Epithelial cell of esophagus (primary cell): ENCODE results near the gene PXDC1.

Experiments
- DNase-seq: peaks from one replicate; pipeline ENCODE4 v3.0.0; 2010; ENCODE audit warnings: low read depth
- H3K4me3 ChIP-seq: 2 replicates; pipeline ENCODE4 v1.5.1; 2011; ENCODE audit warnings: mild to moderate bottlenecking, low read length, control low read depth
- CTCF ChIP-seq: IDR thresholded peaks from 2 replicates; pipeline ENCODE4 v1.5.1; 2011; ENCODE audit warnings: low read depth, mild to moderate bottlenecking, low read length, control low read depth, inconsistent platforms; ENCODE audit not compliant: insufficient read depth; ENCODE audit errors: missing control alignments

The PXDC1 gene

GRCh38 chr6:3741477-3741871 is 10.0 kb downstream of the PXDC1 start:
- no peak for TF ChIP-seq CTCF
- H3K4me3 ChIP-seq, result no peak overlapping the region
- DNase-seq, result no peak

- no peak for DNase-seq
- H3K4me3 ChIP-seq, result no peak overlapping the region
- TF ChIP-seq CTCF, result no peak
Measured at GRCh38 chr6:3740551-3741476, 10.7 kb downstream of the PXDC1 start.

GRCh38 chr6:3739311-3739897 is 12.1 kb downstream of the PXDC1 start:
- no peak for DNase-seq
- no peak for TF ChIP-seq CTCF
- H3K4me3 ChIP-seq, result no peak overlapping the region

GRCh38 chr6:3738381-3739131 is 13.0 kb downstream of the PXDC1 start:
- no peak for DNase-seq
- no peak for TF ChIP-seq CTCF
- no peak overlapping the region for H3K4me3 ChIP-seq

DNA sequence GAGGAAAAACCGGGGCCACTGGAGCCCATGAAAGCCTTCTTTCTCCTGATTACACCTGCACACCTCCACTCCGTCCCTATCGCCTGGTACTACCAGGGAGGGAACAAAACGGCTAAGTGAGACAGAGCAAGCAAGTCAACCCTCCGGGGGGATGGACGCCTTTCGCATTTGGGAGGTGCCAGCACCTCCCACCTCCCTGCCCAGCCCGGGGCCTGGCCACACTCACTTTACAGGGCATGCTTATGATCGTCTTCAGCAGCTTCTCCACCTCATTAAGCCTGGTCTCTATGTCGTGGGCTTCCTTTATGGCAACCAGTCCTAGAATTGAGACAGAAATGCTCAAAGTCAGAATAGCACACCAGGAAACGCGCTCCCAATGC is 13.7 kb downstream of the PXDC1 start:
- no peak for TF ChIP-seq CTCF
- no peak for DNase-seq
- no peak overlapping the region for H3K4me3 ChIP-seq

DNA sequence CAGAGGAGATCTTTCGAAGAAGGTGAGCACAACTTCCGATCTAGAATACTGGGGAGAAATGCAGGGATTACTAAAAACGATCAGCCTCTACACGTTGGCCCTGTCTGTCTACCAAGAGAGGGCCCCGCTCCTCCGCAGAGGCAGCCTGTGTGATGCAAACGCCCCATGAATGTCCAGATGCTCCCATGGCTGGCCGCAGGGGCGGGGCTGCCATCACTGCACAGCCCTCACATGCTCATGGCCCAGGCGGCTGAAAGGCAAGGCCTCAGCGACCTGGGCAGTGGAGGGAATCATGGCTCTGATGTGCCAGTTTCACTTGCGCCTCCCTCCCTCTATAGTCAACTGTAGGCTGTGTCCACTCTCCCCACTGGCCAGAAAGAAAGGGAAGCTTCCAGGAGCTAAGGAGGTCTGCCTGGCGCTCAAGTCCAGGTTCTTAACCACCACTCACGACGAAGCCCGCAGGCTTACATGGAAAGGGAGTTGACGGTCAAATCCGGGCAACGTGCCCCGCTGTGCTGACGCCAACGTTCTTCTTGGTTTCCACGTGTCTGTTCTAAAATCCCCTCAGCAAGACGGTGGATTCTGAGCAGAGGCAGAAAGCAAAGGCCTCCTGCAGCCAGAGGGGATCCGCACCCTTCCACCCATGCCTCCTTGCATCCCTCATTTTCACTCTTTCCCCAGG is 14.2 kb downstream of the PXDC1 start:
- H3K4me3 ChIP-seq, result no peak overlapping the region
- no peak for TF ChIP-seq CTCF
- DNase-seq, result no peak
